ENCODE results near the gene TNFRSF21.
A peak's percentile ranks its signal among the peaks of the same experiment; 100 is the strongest.
"Not testable (repeated sequence)": the region's sequence is repeated elsewhere in the genome, so short reads cannot be mapped to it uniquely, and the experiment has no call there.

The TNFRSF21 gene

DNA sequence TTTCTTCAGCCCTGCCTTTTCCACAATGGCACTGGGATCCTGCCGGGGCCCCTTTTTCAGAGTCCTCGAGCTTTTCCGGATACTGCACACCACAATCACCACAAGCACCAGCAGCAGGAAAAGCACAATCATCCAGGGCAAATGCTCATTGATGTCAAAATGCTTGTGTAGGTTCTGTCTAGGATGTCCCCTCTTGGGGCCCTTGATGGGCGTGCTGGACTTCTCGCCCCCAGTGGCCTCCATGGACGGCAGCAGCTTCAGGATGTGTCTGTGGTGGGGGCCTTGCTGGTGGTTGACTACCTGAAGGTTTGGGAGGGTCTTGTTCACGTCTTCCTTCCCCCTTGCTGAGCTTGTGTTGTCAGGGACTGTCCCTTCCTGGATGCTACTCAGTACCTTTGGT, 25.7 kb downstream of the TNFRSF21 start:
- DNase-seq: no peak

DNA sequence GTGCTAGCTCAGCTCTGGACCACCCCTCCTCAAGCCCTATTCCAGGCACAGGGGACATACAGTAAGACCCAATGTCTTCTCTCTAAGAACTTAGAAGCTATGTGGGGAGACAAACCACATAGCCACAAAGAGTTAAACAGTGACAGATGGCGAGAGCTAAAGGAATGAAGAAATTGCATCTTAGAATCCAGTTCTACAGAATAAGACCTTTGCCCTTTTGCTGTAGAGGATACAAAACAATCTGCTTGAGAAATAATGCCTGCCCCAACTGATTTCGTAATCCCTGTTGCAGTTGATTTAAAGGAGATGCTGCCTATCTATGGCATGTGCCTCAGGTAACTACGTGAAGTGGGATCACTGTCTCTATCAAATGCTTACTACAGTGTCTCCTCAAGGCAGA, 31.2 kb downstream of the TNFRSF21 start:
- DNase-seq: peak; percentile 13

DNA sequence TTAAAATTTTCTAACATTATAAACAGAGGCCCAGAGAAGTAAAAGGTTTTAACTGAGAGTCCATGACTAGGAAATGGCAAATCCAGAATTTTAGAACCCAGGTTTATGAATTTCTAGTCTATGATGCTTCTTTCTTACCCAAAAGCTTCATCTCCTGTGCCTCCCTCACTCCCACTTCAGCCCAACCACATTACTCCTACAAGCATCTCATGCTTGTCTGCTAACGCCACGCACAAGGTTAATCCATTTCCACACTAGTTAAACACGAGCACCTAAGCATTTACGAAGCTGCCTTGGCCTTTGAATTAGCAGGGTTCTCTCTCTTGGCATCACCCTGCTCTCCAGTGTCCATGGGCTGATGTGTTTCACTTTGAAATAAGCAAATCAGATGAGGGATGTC, 32.0 kb downstream of the TNFRSF21 start:
- no peak for DNase-seq

DNA sequence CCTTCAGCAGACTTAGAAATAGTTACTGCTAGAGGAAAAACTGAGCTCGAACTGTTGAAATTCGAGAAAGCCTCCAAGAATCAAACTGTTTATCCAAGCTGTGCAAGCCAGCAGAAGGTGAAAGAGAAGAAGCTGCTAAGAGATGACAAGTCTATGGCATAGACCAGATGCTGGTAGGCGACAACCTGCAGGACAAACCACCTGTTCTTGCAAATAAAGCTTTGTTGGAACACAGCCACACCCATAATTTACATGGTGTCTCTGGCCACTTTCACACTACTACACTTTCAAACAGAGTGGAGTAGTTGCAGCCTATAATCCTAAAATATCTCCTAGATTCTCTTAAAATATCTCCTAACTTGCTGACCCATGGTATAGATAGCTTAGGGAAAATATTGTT, 33.3 kb downstream of the TNFRSF21 start:
- no peak for DNase-seq

DNA sequence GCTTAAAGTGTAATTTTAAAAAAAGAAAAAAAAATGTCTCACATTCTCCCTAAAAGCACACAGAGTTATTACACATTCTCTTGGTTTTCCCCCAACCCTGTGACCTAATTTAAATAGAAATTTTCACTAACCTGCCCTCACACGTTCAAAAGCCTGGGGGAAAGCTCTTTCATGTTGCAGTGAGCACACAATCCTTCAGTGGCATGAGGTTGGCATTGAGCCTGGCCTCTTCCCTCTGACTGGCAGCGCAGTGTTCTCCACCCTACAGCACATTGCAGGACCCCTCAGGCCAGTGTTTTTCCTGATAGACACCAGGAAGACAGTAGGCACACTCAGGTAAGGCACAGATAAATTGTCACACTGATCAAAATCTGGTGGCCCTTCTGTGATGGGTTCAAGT, 34.1 kb downstream of the TNFRSF21 start:
- no peak for DNase-seq

DNA sequence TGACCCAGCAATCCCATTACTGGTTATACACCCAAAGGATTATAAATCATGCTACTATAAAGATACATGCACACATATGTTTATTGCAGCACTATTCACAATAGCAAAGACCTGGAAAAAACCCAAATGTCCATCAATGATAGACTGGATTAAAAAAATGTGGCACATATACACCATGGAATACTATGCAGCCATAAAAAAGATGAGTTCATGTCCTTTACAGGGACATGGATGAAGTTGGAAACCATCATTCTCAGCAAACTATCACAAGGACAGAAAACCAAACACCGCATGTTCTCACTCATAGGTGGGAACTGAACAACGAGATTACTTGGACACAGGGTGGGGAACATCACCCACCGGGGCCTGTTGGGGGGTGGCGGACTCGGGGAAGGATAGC, 34.6 kb downstream of the TNFRSF21 start:
- DNase-seq: not testable (repeated sequence)

DNA sequence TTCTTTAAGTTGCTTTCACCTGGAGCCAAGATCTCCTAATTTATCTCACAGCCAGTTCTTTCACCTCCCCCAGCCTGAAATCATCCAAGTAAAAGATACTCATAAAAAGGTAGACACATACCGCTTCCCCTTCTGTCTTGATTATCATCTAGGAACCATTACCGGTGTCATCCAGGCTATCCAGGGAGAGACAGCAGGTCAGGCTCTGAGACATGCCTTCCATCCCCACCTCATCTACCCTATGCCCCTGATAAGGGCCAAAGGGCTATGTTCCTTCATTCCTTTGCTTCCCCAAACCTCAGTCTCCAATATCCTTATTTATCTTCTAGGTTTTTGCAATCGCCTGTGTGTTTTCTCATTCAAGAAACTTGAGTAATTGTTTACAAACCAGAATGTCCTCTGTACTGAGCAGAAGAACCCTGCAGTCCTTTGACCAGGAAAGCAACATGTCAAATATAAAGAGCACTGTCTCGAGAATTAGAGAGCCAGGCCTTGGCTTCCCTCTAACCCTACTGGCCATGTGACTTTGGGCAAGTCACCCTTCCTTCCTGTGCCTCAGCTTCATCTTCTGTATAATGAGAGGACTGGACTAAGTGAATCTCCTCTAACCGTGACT, 41.0 kb downstream of the TNFRSF21 start:
- no peak for DNase-seq

DNA sequence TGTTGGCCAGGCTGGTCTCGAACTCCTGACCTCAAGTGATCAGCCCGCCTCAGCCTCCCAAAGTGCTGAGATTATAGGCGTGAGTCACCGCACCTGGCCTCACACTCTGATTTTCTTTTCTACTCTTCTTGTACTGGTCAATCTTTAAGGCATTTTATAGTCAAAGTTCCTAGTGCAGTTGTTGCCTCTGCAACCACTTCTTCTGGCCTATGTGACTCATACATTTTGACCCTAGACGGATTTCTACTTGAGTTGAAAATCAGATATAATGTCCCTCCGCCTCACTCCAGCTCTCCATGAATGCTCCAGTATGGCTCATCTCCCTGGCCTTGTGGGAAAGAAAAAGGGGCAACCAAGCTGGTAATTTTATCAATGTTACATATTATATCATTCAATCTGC, 42.4 kb downstream of the TNFRSF21 start:
- no peak for DNase-seq

DNA sequence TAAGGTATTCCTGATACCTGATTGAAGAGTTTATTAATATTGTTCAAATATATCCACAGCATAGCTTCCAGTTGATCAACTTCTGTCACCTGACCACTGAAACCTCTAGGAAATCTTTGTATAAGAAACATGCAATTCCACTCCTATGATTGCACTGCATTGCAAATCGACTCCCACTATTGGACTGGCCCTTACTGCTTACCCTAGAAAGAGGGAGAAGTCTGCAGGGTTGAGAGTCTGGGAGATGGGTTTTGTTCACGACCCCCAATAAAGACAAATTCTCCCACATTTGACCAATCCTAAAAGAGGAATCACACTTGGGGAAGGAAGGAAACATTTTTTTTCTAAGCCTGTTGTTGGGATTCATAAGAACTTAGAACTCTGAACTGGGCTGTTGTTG, 43.7 kb downstream of the TNFRSF21 start:
- DNase-seq: no peak

DNA sequence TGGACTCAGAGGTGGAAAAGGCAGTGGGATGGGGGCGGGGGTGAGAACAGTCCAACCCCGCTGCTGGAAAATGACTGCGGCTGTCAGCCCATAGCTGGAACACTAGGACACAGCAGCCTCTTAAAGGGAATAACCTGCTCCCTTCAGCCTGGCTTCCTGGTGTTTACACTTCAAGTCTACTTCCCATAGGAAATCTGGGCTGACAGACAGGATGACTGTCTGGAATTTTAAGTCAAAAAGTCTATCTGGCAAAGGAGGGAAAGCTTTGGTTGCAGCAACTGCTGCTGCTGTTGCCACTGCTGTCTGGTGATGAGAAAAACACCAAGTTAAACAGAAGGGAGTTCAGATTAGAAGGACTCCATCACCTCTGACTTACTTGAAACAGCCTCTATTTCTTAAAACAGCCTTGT, 44.9 kb downstream of the TNFRSF21 start:
- no peak for DNase-seq

DNA sequence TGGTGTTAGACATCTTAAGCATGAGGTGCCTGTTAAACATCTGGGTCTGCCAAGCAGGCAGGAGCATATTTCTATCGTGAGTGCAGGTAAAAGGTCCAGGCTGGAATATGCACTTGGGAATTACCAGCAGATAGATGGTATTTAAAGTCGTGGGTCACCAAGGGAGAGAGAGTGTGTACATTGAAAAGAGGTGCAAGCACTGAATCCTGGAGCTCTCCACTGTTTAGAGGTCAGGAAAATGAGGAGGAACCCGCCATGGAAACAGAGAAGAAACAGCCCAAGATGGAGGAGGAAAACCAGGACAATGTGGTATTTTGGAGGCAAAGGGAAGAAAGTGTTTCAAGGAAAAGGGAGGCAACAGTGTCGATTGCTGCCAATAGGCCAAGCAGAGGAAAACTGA, 46.4 kb downstream of the TNFRSF21 start:
- no peak for DNase-seq

DNA sequence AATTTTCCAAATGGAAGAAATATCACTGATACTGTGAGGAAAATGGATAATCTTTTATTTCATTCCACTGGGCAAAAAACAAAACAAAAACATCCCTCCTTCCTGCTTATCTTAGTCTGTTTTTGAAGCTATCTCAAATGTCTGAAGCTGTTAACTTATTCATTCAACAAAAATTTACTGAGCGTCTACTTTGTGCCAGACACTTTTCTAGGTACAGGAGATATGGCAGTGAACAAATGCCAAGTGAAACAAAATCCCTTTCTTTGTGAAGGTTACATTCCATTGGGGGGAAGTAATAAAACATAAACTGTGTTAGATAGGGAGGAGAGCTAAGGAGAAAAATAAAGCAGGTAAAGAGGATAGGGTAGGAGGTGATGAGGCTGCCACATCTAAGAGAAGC, 47.5 kb downstream of the TNFRSF21 start:
- DNase-seq: no peak

DNA sequence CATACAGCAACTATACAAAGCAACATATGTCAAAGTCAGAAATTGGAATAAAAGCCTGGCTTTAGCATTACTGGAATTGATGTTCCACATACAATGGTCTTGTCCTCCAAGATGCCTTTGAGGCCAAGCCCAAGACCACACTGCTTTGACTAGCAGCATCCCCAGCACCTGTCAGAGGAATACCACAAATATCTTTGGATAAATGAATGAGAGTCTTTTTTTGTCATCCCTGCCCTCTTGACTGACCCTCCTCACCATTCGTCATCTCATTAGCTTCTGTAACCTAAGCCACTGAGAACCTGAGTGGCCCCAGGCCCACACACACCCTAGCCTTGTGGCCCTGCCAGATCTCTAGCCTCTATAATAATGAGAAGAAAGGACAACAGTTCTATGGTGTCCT, 48.5 kb downstream of the TNFRSF21 start:
- DNase-seq: no peak

DNA sequence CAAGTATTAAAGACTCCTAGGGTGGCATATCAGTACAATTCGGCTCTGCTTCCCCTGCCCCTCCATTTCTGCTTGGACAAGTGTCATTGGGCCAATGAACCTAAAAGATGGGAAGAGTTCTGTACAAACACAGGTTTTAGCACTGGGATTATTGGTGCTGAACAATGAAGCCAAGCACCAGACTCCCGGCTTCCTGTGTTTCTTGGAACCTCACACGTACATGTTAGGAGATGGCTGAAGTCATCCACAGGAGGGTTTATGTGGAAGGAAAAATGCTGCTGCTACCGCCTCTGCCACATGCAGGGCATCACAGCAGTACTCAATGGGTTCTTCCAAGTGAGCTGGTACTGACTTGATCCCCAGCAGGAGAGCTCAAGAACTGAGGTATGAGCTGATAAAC, 49.7 kb downstream of the TNFRSF21 start:
- no peak for DNase-seq

DNA sequence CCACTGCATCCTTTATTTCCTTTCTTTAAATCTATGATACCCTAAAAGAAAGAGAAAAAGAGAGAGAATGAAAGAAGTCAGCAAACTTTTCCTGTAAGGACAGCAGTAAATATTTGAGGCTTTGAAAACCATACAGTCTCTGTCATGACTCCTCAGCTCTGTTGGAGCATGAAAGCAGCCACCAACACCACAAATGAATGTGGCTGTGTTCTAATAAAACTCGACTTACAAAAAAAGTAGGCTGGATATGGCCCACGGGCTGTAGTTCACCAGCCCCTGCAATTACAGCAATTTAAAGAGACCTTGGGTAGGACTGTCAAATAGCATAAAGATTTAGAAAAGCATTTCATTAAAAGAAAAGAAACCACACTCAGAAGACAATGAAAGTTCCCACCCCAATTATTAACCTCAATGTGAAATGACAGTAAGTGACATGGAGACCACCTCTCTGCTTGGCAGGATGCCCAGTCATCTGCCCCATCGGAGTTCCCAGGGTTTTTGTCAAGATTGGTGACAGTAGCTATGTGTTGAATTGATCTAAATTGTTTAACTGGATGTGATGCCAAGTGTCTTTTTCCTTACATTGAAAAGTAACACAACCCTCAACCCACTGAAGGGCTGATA, 50.9 kb downstream of the TNFRSF21 start:
- no peak for DNase-seq

DNA sequence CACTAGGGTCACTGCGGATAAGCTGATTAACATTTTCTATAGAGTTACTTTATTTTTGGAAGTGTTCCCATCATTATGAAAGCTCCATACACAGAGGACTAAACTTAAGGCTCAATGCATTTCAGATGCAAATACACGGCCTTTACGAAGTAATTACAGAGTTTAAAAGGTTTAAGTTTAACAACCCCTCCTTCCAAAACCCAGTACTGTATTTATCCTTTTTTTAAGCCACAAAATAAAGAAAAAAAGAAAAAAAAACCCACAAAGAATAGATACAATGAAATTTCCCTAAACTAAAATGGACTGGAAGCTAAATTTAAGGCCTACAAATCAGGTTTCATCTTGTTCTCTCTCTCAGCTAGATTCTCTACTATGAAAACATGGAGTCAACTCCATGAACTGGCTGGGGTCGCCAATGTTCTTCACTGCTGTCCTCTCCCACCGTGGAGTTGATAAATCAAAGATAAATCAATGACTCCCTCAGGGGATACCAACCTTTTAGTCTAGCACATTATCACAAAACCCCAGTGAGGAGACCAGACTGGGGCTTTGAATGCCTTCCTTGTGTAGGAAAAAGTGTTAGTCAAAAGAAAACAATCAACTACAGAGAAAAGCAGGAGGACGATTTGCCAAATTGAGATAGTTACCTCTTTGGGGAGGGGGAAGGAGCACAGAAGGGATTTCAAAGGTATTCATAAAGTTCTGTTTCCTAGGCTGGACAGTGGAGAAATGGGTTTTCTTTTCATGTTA, 52.5 kb downstream of the TNFRSF21 start:
- DNase-seq: no peak

DNA sequence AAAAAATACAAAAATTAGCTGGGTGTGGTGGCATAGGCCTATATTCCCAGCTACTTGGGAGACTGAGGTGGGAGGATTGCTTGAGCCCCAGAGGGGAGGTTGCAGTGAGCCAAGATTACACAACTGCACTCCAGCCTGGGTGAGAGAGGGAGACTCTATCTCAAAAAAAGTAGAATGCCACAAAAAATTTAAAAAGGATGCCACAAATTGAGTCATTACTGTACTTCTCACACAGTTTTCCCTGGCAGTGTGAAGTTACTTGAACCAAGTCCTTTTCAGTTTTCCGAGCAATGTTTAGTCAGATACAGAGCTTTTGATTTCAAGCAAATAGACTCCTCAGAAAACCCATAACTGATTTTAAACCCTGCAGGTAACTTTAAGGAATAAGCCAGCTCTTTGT, 53.3 kb downstream of the TNFRSF21 start:
- DNase-seq: no peak

DNA sequence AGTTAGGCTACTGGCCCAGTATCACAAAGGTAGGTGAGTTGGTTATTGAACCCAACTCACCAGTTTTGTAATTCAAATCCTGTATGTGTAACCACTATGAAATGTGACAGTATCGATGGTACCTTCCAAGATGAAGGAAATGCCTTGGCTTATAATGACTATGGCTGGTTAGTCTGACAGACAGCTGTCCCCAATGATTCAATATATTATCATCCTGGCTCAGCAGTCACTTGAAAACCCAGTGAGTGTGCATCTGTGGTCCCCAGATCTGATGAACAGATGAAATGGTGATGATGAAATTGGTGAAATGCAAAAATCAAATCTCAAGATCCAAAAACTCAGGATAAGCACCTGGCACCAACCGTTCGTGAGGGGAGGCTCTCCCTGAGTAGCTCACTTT, 54.8 kb downstream of the TNFRSF21 start:
- DNase-seq: no peak

DNA sequence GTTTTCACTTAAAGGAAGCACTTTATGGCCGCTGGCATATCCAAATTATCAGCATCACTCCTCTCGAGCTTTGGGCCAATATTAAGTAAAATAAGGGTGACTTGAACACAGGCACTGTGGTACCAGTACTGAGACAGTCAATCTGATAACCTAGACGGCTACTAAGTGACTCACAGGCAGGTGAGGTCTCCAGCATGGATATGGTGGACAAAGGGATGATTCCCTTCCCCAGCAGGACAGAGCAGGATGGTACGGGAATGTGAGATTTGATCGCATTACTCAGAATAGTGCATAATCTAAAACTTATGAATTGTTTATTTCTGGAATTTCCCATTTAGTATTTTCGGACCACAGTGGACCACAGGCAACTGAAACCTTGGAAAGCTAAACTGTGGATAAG, 55.7 kb downstream of the TNFRSF21 start:
- DNase-seq: no peak

DNA sequence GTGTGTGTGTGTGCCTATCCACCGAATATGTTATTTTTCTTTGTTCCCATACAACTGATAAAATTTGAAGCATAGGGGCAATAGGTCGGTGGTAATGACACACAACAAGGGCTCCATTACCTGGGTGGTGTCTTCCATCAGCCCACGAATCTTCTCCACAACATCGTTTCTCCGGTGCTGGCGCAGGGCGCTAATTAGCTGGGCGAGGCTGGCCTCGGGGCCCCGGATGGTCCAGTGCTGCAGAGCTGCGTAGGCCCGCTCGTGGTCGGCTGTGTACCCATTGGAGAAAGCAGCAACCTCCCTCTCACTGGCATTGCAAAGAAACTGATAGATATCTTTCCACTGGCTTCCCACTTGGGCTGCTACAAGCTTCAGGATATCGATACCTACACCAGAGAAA, 56.6 kb downstream of the TNFRSF21 start:
- no peak for DNase-seq

DNA sequence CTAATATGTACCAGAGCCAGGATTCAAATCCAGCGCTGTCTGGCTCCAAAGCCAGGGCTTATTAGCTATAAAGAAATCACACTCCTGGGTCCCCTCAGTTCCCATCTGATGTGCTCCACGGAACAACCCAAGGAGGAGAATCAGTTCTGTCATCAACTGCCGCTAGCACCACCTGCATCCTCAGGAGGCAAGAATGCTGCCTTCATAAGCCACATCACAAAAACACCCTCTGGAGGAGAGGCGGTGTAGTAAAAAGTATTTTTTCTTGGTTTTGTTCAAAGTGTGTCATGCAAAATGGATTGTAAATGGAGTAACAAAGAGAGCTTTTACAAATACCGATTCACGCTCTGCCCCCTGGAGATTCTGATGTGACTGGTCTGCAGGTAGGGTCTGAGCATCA, 57.1 kb downstream of the TNFRSF21 start:
- no peak for DNase-seq

DNA sequence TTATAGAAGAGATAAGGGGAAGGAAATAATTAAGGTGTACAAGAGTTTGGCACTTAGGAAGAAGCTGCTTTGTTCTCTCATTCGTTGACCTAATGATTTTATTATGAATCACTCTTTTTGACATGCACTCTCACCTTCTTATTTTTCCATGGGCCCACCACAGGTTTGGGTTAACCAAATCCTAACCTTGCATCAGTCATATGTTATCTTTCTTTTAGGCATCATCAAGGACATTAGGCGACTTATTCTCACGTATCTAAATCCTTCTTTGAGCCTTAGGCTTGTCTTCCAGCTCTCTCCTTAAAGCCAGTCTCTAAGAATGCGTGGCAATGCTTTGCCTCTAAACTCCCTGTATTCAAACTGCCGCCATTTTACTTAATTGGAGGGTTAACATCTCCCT, 58.3 kb downstream of the TNFRSF21 start:
- DNase-seq: no peak

DNA sequence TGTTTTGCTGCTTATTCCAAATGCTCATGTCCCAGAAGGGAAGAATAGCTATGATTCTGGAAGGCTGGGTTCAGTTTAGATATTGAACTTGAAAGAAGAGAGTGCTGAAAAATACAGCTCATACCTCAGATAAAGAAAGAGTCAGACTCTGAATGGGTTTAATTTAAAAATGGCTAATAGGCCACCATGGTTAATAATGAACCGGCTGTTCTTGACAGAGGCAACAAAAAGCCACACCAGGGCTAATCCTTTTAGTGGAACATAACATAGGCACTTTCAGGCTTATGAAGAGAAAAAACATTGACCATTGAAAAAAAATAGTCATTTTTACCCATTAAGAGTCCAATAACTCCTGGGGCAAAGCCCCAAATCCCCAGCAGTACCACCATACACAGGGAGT, 59.4 kb downstream of the TNFRSF21 start:
- no peak for DNase-seq

DNA sequence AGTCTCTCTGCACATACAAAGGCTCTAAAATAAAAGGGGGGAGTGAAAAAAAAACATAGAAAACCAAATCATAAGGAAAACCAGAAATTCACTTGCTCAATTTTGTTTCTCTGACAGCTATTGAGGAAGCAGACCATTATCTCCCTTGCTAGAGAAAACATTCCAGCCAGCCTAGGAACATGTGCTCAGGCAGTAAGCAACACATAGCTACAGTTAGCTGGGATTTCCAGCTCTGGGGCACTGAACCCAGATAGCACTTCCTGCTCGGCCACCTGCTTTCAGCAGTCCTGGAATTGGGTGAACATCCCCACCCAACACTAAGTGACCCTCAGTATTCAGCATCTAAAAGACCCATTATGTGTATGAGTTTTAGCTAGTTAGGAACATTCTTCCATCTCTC, 61.3 kb downstream of the TNFRSF21 start:
- no peak for DNase-seq

Data from GF-D8 (cell line).